H1 (cell line): ENCODE measurements around the gene DPH6.

Experiments used
- ATF2 ChIP-seq: IDR thresholded peaks from 2 replicates; pipeline ENCODE4 v1.6.1; 2012; ENCODE audit warnings: low read length, inconsistent platforms
- BACH1 ChIP-seq: IDR thresholded peaks from 2 replicates; pipeline ENCODE4 v1.6.1; 2012; ENCODE audit warnings: low read length, improper control_type of control experiment
- GABPA ChIP-seq: IDR thresholded peaks from 2 replicates; pipeline ENCODE4 v1.6.1; 2011; ENCODE audit warnings: mild to moderate bottlenecking, low read length, moderate library complexity, borderline replicate concordance; ENCODE audit not compliant: insufficient read depth
- MAFK ChIP-seq: IDR thresholded peaks from 2 replicates; pipeline ENCODE4 v1.6.1; 2012; ENCODE audit warnings: low read depth, mild to moderate bottlenecking, improper control_type of control experiment, low read length
- MAX ChIP-seq: IDR thresholded peaks from 2 replicates; pipeline ENCODE4 v1.6.1; 2012; ENCODE audit warnings: inconsistent platforms
- POLR2A ChIP-seq, 2 experiments: IDR thresholded peaks; 1 replicate in 1 of 2; 2 replicates in 1 of 2; pipeline ENCODE4 v1.6.1; 2011; ENCODE audit warnings: low read depth in 2 of 2, low read length in 2 of 2, mild to moderate bottlenecking in 2 of 2; ENCODE audit errors: control extremely low read depth in 1 of 2
- POLR2AphosphoS5 ChIP-seq: IDR thresholded peaks from 2 replicates; pipeline ENCODE4 v1.6.1; 2011; ENCODE audit warnings: low read depth, low read length
- RAD21 ChIP-seq, 2 experiments: IDR thresholded peaks in 1 of 2; conservative IDR thresholded peaks in 1 of 2; 2 replicates each; pipeline ENCODE4 v1.6.1; 2011; ENCODE audit warnings: low read depth in 2 of 2, low read length in 2 of 2, improper control_type of control experiment in 1 of 2, inconsistent platforms in 1 of 2, mild to moderate bottlenecking in 1 of 2, moderate library complexity in 1 of 2
- RFX5 ChIP-seq: IDR thresholded peaks from 2 replicates; pipeline ENCODE4 v1.6.1; 2011; ENCODE audit warnings: low read depth, low read length, improper control_type of control experiment, borderline replicate concordance
- SAP30 ChIP-seq: fragments of 300-600 bp; sonication (generic); IDR thresholded peaks from 2 replicates; pipeline ENCODE4 v1.7.1; 2012; ENCODE audit warnings: low read length, moderate library complexity, mild to moderate bottlenecking, inconsistent platforms; ENCODE audit not compliant: insufficient read depth, insufficient replicate concordance
- SP1 ChIP-seq: IDR thresholded peaks from 2 replicates; pipeline ENCODE4 v1.6.1; 2011; ENCODE audit warnings: low read depth, low read length
- SUZ12 ChIP-seq: fragments of 200-600 bp; sonication (generic); IDR thresholded peaks from 2 replicates; pipeline ENCODE4 v1.6.1; 2012; ENCODE audit warnings: mild to moderate bottlenecking, inconsistent platforms, low read length, moderate library complexity, mixed read lengths
- TAF1 ChIP-seq: IDR thresholded peaks from 2 replicates; pipeline ENCODE4 v1.6.1; 2011; ENCODE audit warnings: mild to moderate bottlenecking, low read depth, low read length
- TF ChIP-seq, protein P1 (sequence below), 3 experiments: IDR thresholded peaks; 1 replicate in 2 of 3; 2 replicates in 1 of 3; pipeline versions ENCODE4 v1.5.1 to v1.6.1; 2011; ENCODE audit warnings: low read length in 3 of 3, mild to moderate bottlenecking in 3 of 3, inconsistent platforms in 2 of 3, low read depth in 1 of 3, moderate library complexity in 1 of 3; ENCODE audit not compliant: insufficient read depth in 1 of 3; ENCODE audit errors: control extremely low read depth in 1 of 3

- TF ChIP-seq BACH1 (no peak), SP1 (no peak), TAF1 (no peak), POLR2AphosphoS5 (no peak), POLR2A (IDR thresholded peaks at IDR 0.05; ENCODE audit: control extremely low read depth in 1 of 2, low read depth in 2 of 2, low read length in 2 of 2) (no peak), SAP30 (no peak), MAFK (no peak), RAD21 (IDR thresholded peaks at IDR 0.05 in 1 of 2, conservative IDR thresholded peaks at IDR 0.05 in 1 of 2; ENCODE audit: low read depth in 2 of 2, low read length in 2 of 2) (no peak), GABPA (no peak), RFX5 (no peak), ATF2 (no peak), MAX (no peak), SUZ12 (no peak)
- TF ChIP-seq, protein P1, sequence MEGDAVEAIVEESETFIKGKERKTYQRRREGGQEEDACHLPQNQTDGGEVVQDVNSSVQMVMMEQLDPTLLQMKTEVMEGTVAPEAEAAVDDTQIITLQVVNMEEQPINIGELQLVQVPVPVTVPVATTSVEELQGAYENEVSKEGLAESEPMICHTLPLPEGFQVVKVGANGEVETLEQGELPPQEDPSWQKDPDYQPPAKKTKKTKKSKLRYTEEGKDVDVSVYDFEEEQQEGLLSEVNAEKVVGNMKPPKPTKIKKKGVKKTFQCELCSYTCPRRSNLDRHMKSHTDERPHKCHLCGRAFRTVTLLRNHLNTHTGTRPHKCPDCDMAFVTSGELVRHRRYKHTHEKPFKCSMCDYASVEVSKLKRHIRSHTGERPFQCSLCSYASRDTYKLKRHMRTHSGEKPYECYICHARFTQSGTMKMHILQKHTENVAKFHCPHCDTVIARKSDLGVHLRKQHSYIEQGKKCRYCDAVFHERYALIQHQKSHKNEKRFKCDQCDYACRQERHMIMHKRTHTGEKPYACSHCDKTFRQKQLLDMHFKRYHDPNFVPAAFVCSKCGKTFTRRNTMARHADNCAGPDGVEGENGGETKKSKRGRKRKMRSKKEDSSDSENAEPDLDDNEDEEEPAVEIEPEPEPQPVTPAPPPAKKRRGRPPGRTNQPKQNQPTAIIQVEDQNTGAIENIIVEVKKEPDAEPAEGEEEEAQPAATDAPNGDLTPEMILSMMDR (IDR thresholded peaks at IDR 0.05; ENCODE audit: control extremely low read depth in 1 of 3, insufficient read depth in 1 of 3, low read depth in 1 of 3, low read length in 3 of 3) = no peak
These were observed 114.7 kb downstream of the DPH6 start for GRCh38 chr15:35431281-35431680.
